Activated CD4-positive, alpha-beta T cell treated with anti-CD3 and anti-CD28 coated beads for 1 hour (primary cell): Measurements from ENCODE around the gene PHLPP1.

ENCODE experiments used
- DNase-seq: peaks from one replicate; pipeline ENCODE4 v3.0.0-alpha.2; 2020

Gene PHLPP1

GRCh38 chr18:62988471-62988870 is 273.1 kb downstream of the PHLPP1 start:
- DNase-seq = no peak

- no peak for DNase-seq
These were observed 273.9 kb downstream of the PHLPP1 start for GRCh38 chr18:62989195-62989594.

- DNase-seq = no peak
These were observed 275.3 kb downstream of the PHLPP1 start for GRCh38 chr18:62990653-62991052.

DNA sequence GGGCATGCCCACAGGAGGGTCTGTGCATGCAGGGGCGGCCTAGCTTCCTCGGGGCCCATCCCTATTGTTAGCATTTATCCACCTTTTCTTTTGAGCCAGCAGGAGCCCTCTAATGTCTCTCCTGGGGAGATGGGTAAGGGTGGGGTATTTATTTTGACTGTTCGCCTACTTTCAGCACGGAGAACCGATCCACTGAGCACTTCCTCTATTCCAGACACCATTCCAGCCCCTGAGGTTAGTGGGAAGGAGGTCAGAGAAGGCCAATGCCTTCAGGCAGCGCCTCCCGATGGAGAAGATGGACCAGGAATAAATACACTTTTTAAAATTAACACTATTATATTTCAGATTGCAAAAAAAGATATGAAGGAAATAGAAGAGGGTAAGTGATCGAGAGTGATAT is 276.0 kb downstream of the PHLPP1 start:
- no peak for DNase-seq

GRCh38 chr18:62991959-62992358 is 276.6 kb downstream of the PHLPP1 start:
- DNase-seq = no peak

DNA sequence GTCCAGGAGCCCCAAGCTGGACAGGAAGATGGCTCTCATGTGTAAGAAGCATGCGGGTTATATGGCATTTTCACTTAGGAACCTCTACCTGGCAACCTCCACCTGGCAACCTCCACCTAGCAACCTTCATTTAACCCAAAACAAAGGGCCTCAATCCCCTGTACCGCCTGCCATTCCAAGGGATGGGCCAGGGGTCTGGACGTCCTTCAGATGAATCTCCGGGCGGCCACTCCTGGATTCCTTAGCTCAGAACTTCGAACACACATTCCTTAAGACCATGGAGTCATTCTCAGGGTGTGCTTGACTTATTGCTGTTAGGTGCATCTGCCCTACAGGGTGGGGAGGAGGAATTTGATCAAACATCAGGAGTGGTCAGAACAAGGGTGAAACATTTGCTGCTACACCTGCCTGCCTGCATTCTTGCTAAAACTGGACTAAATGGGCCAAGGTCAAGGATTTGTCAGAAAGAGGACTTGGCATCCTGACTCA is 277.6 kb downstream of the PHLPP1 start:
- no peak for DNase-seq

- no peak for DNase-seq
These were observed 281.2 kb downstream of the PHLPP1 start for GRCh38 chr18:62996566-62996965.

- no peak for DNase-seq
These were observed 281.7 kb downstream of the PHLPP1 start for GRCh38 chr18:62997076-62997475.

GRCh38 chr18:62998443-62998842 is 283.1 kb downstream of the PHLPP1 start:
- no peak for DNase-seq

DNA sequence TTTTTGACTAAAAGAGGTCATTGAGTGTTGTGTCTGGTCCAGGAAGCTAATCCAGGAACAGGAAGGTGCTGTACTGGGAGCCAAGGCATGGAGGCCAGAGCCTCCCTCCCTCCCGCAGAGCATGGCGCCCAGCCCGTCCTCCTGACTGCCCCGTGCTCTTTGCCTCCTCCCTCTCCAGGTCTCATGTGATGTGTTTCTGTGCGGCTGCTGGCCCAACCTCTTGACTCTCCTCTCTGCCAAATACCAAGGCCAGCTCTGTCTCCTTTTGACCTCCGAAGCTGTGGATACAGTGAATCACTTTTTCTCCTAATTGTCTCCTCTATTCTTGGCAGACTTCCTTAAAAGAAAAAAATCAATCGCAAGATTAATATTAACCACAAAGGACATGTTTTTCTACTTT is 284.1 kb downstream of the PHLPP1 start:
- no peak for DNase-seq

DNA sequence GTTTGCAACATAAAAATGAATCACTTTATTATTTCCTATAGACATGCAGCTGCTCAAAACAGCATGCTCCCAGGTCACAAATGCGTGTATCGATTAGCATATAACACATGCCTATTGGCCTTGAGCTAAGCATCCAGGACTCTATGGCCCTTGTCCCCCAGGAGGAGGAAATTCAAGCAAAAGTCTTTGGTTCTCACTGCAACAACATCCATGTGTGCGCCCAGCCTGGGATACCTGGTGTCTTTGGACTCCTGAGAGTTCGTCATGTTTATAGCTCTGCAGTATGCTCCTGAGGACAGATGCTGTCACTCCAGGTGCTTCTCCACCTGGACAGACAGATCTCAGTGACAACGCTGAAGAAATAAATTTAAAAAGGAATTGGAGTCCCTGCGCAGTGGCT is 284.6 kb downstream of the PHLPP1 start:
- DNase-seq = no peak

GRCh38 chr18:63000839-63001238 is 285.5 kb downstream of the PHLPP1 start:
- DNase-seq = no peak

- no peak for DNase-seq
These were observed 286.5 kb downstream of the PHLPP1 start for GRCh38 chr18:63001861-63002260.

DNA sequence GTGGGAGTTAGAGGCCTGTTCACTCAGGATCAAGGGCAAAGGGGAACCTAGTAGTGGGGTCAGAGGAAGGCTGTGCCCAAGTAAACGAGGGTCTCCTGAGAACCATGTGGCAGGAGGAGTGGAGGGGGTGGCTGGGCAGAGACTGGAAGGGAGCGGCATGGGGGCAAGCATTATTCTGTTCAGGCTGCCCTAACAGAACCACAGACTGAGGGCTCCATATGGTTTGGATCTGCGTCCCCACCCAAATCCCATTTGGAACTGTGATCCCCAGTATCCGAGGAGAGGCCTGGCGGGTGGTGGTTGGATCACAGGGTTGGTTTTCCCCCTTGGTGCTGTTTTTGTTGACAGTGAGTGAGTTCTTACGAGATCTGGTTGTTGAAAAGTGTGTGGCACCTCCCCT is 287.0 kb downstream of the PHLPP1 start:
- DNase-seq = no peak

DNA sequence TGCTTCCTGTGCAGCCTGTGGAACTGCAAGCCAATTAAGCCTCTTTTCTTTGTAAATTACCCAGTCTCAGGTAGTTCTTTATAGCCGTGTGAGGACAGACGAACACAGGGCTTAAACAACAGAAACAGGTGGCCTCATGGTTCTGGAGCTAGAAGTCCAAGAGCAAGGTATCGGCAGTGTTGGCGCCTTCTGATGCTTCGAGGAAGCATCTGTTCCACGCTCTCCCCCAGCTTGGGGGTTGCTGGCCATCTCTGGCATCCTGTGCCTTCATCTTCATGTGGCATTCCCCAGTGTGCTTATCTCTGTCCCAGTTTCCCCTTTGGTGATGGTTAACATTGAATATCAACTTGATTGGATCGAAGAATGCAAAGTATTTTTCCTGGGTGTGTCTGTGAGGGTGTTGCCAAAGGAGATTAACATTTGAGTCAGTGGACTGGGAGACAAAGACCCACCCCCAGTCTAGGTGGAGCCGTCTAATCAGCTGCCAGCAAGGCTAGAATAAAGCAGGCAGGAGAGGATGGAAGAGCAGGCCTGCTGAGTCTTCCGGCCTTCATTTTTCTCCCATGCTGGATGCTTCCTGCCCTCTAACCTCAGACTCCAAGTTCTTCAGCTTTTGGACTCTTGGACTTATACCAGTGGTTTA is 287.6 kb downstream of the PHLPP1 start:
- no peak for DNase-seq

DNA sequence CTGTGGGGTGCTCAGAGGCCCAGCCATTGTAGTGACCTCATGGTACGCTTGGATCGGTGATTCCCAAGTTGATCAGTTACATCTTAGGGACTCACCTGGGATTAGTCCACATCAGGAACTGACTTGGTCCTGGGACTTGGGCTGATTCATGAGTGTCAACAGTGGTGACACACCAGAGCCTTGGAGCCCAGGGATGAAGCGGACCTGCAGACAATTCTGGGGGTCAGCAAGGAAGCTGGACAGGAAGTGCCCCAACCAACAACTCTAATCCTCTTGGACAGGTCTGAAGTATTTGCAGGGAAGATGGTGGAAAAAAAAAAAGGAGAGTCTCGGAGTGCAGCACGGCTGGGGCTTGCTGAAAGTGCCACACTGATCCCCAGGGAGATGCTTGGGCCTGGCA is 288.6 kb downstream of the PHLPP1 start:
- no peak for DNase-seq

- DNase-seq = no peak
These were observed 289.2 kb downstream of the PHLPP1 start for GRCh38 chr18:63004466-63005089.

DNA sequence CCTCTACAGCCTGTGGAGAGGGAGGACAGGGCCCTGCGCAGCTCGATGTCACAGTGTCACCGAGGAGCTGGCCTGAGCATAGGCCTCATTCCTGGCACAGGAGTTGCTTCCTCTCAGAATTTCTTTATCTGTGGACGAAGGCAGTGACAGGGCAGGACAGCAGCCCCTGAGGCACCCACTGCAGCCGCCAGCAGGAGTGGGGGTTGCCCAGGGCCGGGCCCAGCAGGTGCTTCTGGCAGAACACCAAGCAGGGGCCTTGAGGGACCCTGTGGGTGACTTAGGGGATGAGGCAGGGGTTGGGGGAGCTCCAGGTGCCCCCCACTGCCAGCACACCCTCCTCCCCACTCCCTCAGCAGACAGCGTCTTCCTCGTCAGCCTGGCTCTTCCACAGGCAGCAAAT is 290.0 kb downstream of the PHLPP1 start:
- no peak for DNase-seq

GRCh38 chr18:63007231-63007630 is 291.9 kb downstream of the PHLPP1 start:
- no peak for DNase-seq

GRCh38 chr18:63016270-63016669 is 300.9 kb downstream of the PHLPP1 start:
- DNase-seq = peak; percentile 19

GRCh38 chr18:63017076-63017475 is 301.7 kb downstream of the PHLPP1 start:
- DNase-seq = no peak

DNA sequence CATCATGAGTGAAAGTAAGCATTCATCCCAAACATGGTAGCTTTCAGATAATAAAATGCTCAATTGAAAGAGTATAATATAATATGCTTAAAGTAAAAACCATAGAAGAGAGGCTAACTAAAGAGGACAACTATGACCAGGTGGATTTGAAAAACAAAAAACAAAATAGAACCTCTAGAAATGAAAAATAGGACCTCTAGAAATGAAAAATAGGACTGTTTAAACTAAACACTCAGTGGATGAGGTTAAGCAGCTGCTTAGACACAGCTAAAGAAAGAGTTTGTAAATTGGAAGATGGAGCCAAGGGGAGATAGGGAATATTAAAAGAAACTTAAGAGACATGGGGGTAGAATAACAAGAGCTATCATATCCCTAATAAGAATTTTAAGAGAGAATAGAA is 302.6 kb downstream of the PHLPP1 start:
- no peak for DNase-seq

- DNase-seq = no peak
These were observed 307.2 kb downstream of the PHLPP1 start for GRCh38 chr18:63022429-63023022.
